ENCODE results near the gene PPAT.

- TF ChIP-seq CTCF (conservative IDR thresholded peaks at IDR 0.05) (no peak), ZFX (IDR thresholded peaks at IDR 0.05) (no peak)
Observed at GRCh38 chr4:56469489-56470210, 34.2 kb upstream of the PPAT start.

Data from C4-2B (cell line).